ENCODE measurements around the gene CASK.

The CASK gene

DNA sequence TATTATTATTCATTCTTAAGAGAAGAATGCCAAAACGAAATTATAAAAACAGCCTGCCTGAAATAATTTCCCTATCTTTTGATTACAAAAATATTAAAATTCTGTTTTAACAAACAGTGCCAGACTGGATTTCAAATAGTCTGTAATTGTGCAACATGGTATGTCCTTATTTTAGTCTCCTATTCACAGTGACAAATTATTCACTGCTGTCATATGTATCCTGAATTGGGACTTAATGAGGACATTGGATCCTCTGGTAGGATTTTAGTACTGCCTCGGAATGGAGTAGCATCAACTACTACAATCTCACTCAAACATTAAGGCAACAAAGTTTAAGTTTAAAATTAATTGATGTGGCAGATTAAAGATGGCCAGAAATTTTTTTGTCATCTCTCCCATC, 97.6 kb downstream of the CASK start:
- Histone ChIP-seq H3K27me3 (ENCODE audit: insufficient read depth, low read length, poor library complexity) (no peaks in the 10 kb centered on the region), H2AFZ (ENCODE audit: low read depth, low read length) (no peak overlapping the region), H3K9me3 (ENCODE audit: insufficient read depth, low read length, severe bottlenecking) (no peaks in the 10 kb centered on the region), H3K36me3 (ENCODE audit: insufficient read depth, low read length) (peaks cover 6% of the 10 kb centered on the region; the same call in 1 of the 2 replicates), H3K4me3 (ENCODE audit: low read depth in 1 of 2, low read length in 2 of 2) (no peak overlapping the region), H3K27ac (ENCODE audit: low read length) (no peak overlapping the region), H3K9ac (ENCODE audit: low read depth, low read length) (no peak overlapping the region), H4K20me1 (ENCODE audit: insufficient read depth, low read length) (no peaks in the 10 kb centered on the region), H3K79me2 (ENCODE audit: insufficient read depth, low read length) (peaks cover 80% of the 10 kb centered on the region), H3K4me1 (ENCODE audit: insufficient read depth, low read length) (no peaks in the 10 kb centered on the region), H3K4me2 (ENCODE audit: insufficient read depth, low read length) (no peak overlapping the region)
- ATAC-seq (ENCODE audit: insufficient read depth, low read depth): no peak
- no peak for DNase-seq
- TF ChIP-seq, protein P1, sequence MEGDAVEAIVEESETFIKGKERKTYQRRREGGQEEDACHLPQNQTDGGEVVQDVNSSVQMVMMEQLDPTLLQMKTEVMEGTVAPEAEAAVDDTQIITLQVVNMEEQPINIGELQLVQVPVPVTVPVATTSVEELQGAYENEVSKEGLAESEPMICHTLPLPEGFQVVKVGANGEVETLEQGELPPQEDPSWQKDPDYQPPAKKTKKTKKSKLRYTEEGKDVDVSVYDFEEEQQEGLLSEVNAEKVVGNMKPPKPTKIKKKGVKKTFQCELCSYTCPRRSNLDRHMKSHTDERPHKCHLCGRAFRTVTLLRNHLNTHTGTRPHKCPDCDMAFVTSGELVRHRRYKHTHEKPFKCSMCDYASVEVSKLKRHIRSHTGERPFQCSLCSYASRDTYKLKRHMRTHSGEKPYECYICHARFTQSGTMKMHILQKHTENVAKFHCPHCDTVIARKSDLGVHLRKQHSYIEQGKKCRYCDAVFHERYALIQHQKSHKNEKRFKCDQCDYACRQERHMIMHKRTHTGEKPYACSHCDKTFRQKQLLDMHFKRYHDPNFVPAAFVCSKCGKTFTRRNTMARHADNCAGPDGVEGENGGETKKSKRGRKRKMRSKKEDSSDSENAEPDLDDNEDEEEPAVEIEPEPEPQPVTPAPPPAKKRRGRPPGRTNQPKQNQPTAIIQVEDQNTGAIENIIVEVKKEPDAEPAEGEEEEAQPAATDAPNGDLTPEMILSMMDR (IDR thresholded peaks at IDR 0.05; ENCODE audit: borderline replicate concordance, extremely low read depth, low read length, poor library complexity, severe bottlenecking): no peak
- TF ChIP-seq EZH2 (IDR thresholded peaks at IDR 0.05; ENCODE audit: borderline replicate concordance, low read depth, low read length, severe bottlenecking): no peak

DNA sequence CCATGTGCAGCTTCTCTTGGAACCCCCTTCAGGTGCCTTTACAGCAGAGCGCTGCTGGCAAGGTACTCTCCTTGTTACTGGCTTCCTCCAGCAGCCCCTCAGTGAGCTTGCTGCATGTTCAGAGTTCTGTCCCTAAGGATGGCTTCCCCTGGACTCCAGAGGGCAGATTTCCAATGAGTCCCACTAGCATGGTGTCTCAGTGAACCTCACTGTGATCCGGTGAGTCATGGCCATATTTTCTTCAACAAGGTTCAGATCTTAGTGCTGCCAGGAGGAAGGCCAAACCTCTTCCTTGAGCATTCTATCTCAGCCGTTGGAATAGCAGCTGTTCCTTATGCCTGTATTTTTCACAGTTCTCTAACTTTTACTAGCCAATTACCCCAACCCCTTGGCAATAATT, 98.8 kb downstream of the CASK start:
- H3K9ac ChIP-seq (ENCODE audit: low read depth, low read length): no peak overlapping the region
- TF ChIP-seq, protein P1 (IDR thresholded peaks at IDR 0.05; ENCODE audit: borderline replicate concordance, extremely low read depth, low read length, poor library complexity, severe bottlenecking): no peak
- TF ChIP-seq EZH2 (IDR thresholded peaks at IDR 0.05; ENCODE audit: borderline replicate concordance, low read depth, low read length, severe bottlenecking): no peak
- DNase-seq: no peak
- H3K9me3 ChIP-seq (ENCODE audit: insufficient read depth, low read length, severe bottlenecking): no peaks in the 10 kb centered on the region
- H3K79me2 ChIP-seq (ENCODE audit: insufficient read depth, low read length): peaks cover 83% of the 10 kb centered on the region
- H4K20me1 ChIP-seq (ENCODE audit: insufficient read depth, low read length): no peaks in the 10 kb centered on the region
- H3K4me1 ChIP-seq (ENCODE audit: insufficient read depth, low read length): no peaks in the 10 kb centered on the region
- H3K27ac ChIP-seq (ENCODE audit: low read length): no peak overlapping the region
- H3K27me3 ChIP-seq (ENCODE audit: insufficient read depth, low read length, poor library complexity): no peaks in the 10 kb centered on the region
- no peak overlapping the region for H3K4me2 ChIP-seq (ENCODE audit: insufficient read depth, low read length)
- H3K36me3 ChIP-seq (ENCODE audit: insufficient read depth, low read length): peaks cover 6% of the 10 kb centered on the region; the same call in 1 of the 2 replicates
- H2AFZ ChIP-seq (ENCODE audit: low read depth, low read length): no peak overlapping the region
- H3K4me3 ChIP-seq (ENCODE audit: low read depth in 1 of 2, low read length in 2 of 2): no peak overlapping the region
- no peak for ATAC-seq (ENCODE audit: insufficient read depth, low read depth)

DNA sequence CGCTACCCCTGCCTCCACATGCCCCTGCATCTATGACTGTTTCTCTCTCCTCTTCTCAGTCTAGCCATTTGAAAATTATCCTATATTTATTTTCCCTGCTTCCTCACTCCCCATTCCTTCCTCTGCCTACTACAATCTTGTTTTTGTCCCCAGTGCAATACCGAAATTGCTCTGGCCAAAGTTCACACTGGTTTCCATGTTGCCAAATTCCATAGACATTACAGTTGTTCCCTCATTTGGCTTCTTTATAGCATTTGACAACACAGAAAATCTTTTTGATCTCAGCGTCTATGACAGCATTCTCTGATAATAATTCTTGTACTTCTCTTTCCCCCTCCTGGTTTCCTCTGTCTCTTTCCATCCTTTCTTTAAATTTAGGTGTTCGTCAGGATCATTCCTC, 100.0 kb downstream of the CASK start:
- H3K4me3 ChIP-seq (ENCODE audit: low read depth in 1 of 2, low read length in 2 of 2): no peak overlapping the region
- H2AFZ ChIP-seq (ENCODE audit: low read depth, low read length): no peak overlapping the region
- H3K4me2 ChIP-seq (ENCODE audit: insufficient read depth, low read length): no peak overlapping the region
- H3K27me3 ChIP-seq (ENCODE audit: insufficient read depth, low read length, poor library complexity): no peaks in the 10 kb centered on the region
- H3K27ac ChIP-seq (ENCODE audit: low read length): no peak overlapping the region
- H3K4me1 ChIP-seq (ENCODE audit: insufficient read depth, low read length): no peaks in the 10 kb centered on the region
- no peaks in the 10 kb centered on the region for H4K20me1 ChIP-seq (ENCODE audit: insufficient read depth, low read length)
- no peaks in the 10 kb centered on the region for H3K9me3 ChIP-seq (ENCODE audit: insufficient read depth, low read length, severe bottlenecking)
- peaks cover 89% of the 10 kb centered on the region for H3K79me2 ChIP-seq (ENCODE audit: insufficient read depth, low read length)
- no peak overlapping the region for H3K9ac ChIP-seq (ENCODE audit: low read depth, low read length)
- TF ChIP-seq, protein P1 (IDR thresholded peaks at IDR 0.05; ENCODE audit: borderline replicate concordance, extremely low read depth, low read length, poor library complexity, severe bottlenecking): no peak
- TF ChIP-seq EZH2 (IDR thresholded peaks at IDR 0.05; ENCODE audit: borderline replicate concordance, low read depth, low read length, severe bottlenecking): no peak
- DNase-seq (no peak), ATAC-seq (ENCODE audit: insufficient read depth, low read depth) (no peak)
- H3K36me3 ChIP-seq (ENCODE audit: insufficient read depth, low read length): peaks cover 6% of the 10 kb centered on the region; the same call in 1 of the 2 replicates

DNA sequence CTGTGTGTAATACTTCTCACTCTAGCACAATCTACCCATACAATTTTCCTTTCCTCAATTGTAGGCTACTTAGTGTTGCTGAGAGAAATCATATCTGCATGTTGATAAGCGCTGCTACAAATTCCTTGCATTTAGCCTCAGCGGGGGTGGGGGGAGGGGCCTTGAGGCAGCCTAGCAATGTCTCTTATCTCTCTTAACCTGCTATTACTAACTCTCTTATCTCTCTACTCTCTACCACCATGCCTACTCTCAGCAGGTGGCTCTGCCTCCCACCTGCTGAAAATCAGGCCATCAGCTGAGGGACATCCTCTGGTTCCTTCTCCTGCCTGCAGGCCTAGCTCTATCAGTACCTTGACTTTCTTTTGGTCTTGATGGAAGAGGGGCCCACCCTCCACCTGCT, 100.5 kb downstream of the CASK start:
- no peak for DNase-seq
- Histone ChIP-seq H3K4me3 (ENCODE audit: low read depth in 1 of 2, low read length in 2 of 2) (no peak overlapping the region), H3K4me2 (ENCODE audit: insufficient read depth, low read length) (no peak overlapping the region), H2AFZ (ENCODE audit: low read depth, low read length) (no peak overlapping the region), H3K36me3 (ENCODE audit: insufficient read depth, low read length) (peaks cover 6% of the 10 kb centered on the region; the same call in 1 of the 2 replicates), H3K9ac (ENCODE audit: low read depth, low read length) (no peak overlapping the region), H3K27me3 (ENCODE audit: insufficient read depth, low read length, poor library complexity) (no peaks in the 10 kb centered on the region), H3K4me1 (ENCODE audit: insufficient read depth, low read length) (no peaks in the 10 kb centered on the region), H3K27ac (ENCODE audit: low read length) (no peak overlapping the region), H3K79me2 (ENCODE audit: insufficient read depth, low read length) (peaks cover 89% of the 10 kb centered on the region), H3K9me3 (ENCODE audit: insufficient read depth, low read length, severe bottlenecking) (no peaks in the 10 kb centered on the region), H4K20me1 (ENCODE audit: insufficient read depth, low read length) (no peaks in the 10 kb centered on the region)
- TF ChIP-seq, protein P1 (IDR thresholded peaks at IDR 0.05; ENCODE audit: borderline replicate concordance, extremely low read depth, low read length, poor library complexity, severe bottlenecking): no peak
- TF ChIP-seq EZH2 (IDR thresholded peaks at IDR 0.05; ENCODE audit: borderline replicate concordance, low read depth, low read length, severe bottlenecking): no peak
- no peak for ATAC-seq (ENCODE audit: insufficient read depth, low read depth)

All from DND-41 (cell line).